GM12873 (cell line): ENCODE measurements around the gene PALM.
A peak's percentile ranks its signal among the peaks of the same experiment; 100 is the strongest.

Experiments
- CTCF ChIP-seq: IDR thresholded peaks from 2 replicates; pipeline ENCODE4 v1.5.1; 2012; ENCODE audit warnings: low read depth, mild to moderate bottlenecking, moderate library complexity, low read length, control low read depth; ENCODE audit not compliant: insufficient read depth; ENCODE audit errors: missing control alignments

The PALM gene

GRCh38 chr19:741506-742131 lies 32.9 kb downstream of the PALM start:
- TF ChIP-seq CTCF: peak; percentile 37

DNA sequence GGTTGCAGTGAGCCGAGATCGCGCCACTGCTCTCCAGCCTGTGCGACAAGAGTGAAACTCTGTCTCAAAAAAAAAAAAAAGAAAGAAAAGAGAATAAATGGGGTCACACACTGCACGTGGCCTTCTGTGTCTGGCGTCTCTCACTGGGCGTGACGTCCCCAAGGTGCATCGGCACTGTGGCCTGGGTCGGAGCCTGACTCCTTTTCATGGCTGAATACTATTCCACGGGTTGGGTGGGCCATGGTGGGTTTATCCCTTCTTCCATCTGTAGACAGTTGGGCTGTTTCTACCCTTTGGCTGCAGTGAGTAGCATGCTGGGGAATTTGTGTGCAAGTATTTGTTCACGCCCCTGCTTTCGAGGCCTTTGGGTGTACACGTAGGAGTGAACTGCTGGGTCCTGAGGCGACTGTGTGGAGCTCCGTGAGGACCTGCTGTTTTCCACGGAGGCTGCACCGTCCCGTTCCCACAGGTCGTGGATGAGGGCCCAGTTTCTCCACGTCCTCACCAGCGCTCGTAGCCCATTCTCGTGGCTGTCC lies 33.9 kb downstream of the PALM start:
- no peak for TF ChIP-seq CTCF

GRCh38 chr19:743168-743687 lies 34.5 kb downstream of the PALM start:
- no peak for TF ChIP-seq CTCF

GRCh38 chr19:746208-746819 lies 37.6 kb downstream of the PALM start:
- no peak for TF ChIP-seq CTCF

- no peak for TF ChIP-seq CTCF
Observed at GRCh38 chr19:746956-747355, 38.2 kb downstream of the PALM start.

GRCh38 chr19:747432-748273 lies 38.9 kb downstream of the PALM start:
- no peak for TF ChIP-seq CTCF

- no peak for TF ChIP-seq CTCF
Observed at GRCh38 chr19:748274-748598, 39.5 kb downstream of the PALM start.
